Ascending aorta (tissue), 2 donors: ENCODE results near the gene HOXD3. TPM values are rescaled to one million over a fixed set of nuclear protein-coding genes. Genes with fewer than 3 reads are reported as not detected.

Experiments used
- DNase-seq, 2 donors: peaks; one replicate each; pipeline ENCODE4 v3.0.0-alpha.2; 2019; ENCODE audit warnings: low spot score in 2 of 2
- H3K27ac ChIP-seq, 2 donors: fragments of 200-600 bp; sonication (generic); one replicate each; pipeline ENCODE4 v1.5.1; 2016 to 2017; ENCODE audit warnings: mild to moderate bottlenecking in 1 of 2
- H3K27me3 ChIP-seq: fragments of 200-600 bp; sonication (generic); one replicate; pipeline ENCODE4 v1.5.1; 2017
- H3K36me3 ChIP-seq, 2 donors: fragments of 200-600 bp; sonication (generic); one replicate each; pipeline ENCODE4 v1.5.1; 2016
- H3K4me1 ChIP-seq, 2 donors: fragments of 200-600 bp; sonication (generic); one replicate each; pipeline ENCODE4 v1.5.1; 2016 to 2017; ENCODE audit warnings: mild to moderate bottlenecking in 1 of 2
- H3K4me3 ChIP-seq, 2 donors: fragments of 200-600 bp; sonication (generic); one replicate each; pipeline ENCODE4 v1.5.1; 2016 to 2017; ENCODE audit warnings: mild to moderate bottlenecking in 1 of 2
- H3K9me3 ChIP-seq, 2 donors: fragments of 200-600 bp; sonication (generic); one replicate each; pipeline ENCODE4 v1.5.1; 2016
- CTCF ChIP-seq, 3 experiments: fragments of 200-600 bp in 2 of 3; fragments of 450-650 bp in 1 of 3; sonication (generic) in 2 of 3; IDR thresholded peaks; one replicate each; pipeline ENCODE4 v1.5.1; 2016 to 2019; ENCODE audit warnings: antibody characterized with exemption in 3 of 3, mild to moderate bottlenecking in 1 of 3, moderate library complexity in 1 of 3
- intact Hi-C: fragments of 100-400 bp; cut with DNase I; formaldehyde crosslinking; loops from one replicate; pipeline ENCODE4 v1.15.1; 2023
- total RNA-seq: library from RNA; depleted of rRNA; stranded (reverse); fragments of >200 nt; gene quantifications from one replicate; pipeline ENCODE4 v1.1.0, GENCODE V29; 2016

HOXD3 gene
- total RNA-seq, 1 donor from 2014 or later: 8.6 TPM

- intact Hi-C loops: no loop called here
- no peaks in the 10 kb centered on the region for H3K9me3 ChIP-seq
- peak in 1 of 2 donors; percentile 37 for DNase-seq
- no peaks in the 10 kb centered on the region for H3K4me1 ChIP-seq
- H3K27ac ChIP-seq: no peak overlapping the region
- peaks cover 5% of the 10 kb centered on the region for H3K27me3 ChIP-seq
- H3K4me3 ChIP-seq: no peak overlapping the region
- TF ChIP-seq CTCF (IDR thresholded peaks at IDR 0.05): no peak
- no peaks in the 10 kb centered on the region for H3K36me3 ChIP-seq
These were observed 13.6 kb downstream of the HOXD3 start for GRCh38 chr2:176170602-176171305.

GRCh38 chr2:176171351-176172006 is 14.4 kb downstream of the HOXD3 start:
- Histone ChIP-seq H3K36me3 (no peaks in the 10 kb centered on the region), H3K27ac (no peak overlapping the region), H3K4me1 (no peaks in the 10 kb centered on the region), H3K4me3 (peak overlapping the region in 1 of 2 donors; percentile 28), H3K9me3 (no peaks in the 10 kb centered on the region), H3K27me3 (peaks cover 5% of the 10 kb centered on the region)
- no peak for TF ChIP-seq CTCF (IDR thresholded peaks at IDR 0.05)
- intact Hi-C loops: no loop called here
- DNase-seq: peak in 1 of 2 donors; percentile 42

GRCh38 chr2:176172007-176172894 is 15.1 kb downstream of the HOXD3 start:
- Histone ChIP-seq H3K4me3 (peak overlapping the region in 1 of 2 donors; percentile 28), H3K27me3 (peaks cover 5% of the 10 kb centered on the region), H3K4me1 (no peaks in the 10 kb centered on the region), H3K9me3 (no peaks in the 10 kb centered on the region), H3K36me3 (no peaks in the 10 kb centered on the region), H3K27ac (no peak overlapping the region)
- peak in 1 of 2 donors; percentile 50 for DNase-seq
- intact Hi-C loops: no loop called here
- no peak for TF ChIP-seq CTCF (IDR thresholded peaks at IDR 0.05)

- H3K9me3 ChIP-seq: no peaks in the 10 kb centered on the region
- no peak for TF ChIP-seq CTCF (IDR thresholded peaks at IDR 0.05)
- H3K4me3 ChIP-seq: no peak overlapping the region
- intact Hi-C loops: no loop called here
- no peak for DNase-seq
- H3K36me3 ChIP-seq: no peaks in the 10 kb centered on the region
- no peak overlapping the region for H3K27ac ChIP-seq
- peaks cover 0 to 2% of the 10 kb centered on the region in 2 donors for H3K4me1 ChIP-seq
- peaks cover 12% of the 10 kb centered on the region for H3K27me3 ChIP-seq
These were observed 15.9 kb downstream of the HOXD3 start for GRCh38 chr2:176172895-176173566.
